Measurements from ENCODE around the gene TRAPPC3.

Gene TRAPPC3

GRCh38 chr1:36096500-36097432 lies 52.5 kb downstream of the TRAPPC3 start:
- Histone ChIP-seq H3K27ac (ENCODE audit: low read length) (no peak overlapping the region), H3K4me2 (ENCODE audit: low read length) (no peak overlapping the region), H3K79me2 (ENCODE audit: low read length) (no peaks in the 10 kb centered on the region), H3K36me3 (replicated peaks; ENCODE audit: low read depth, low read length) (peaks cover 11% of the 10 kb centered on the region), H3K4me3 (ENCODE audit: low read length) (no peak overlapping the region), H3K27me3 (ENCODE audit: low read depth, low read length) (no peaks in the 10 kb centered on the region), H3K4me1 (ENCODE audit: low read length) (peaks cover 3% of the 10 kb centered on the region; the same call in 1 of the 2 replicates), H3K9me3 (ENCODE audit: insufficient read depth, low read length) (no peaks in the 10 kb centered on the region), H3K9ac (ENCODE audit: low read length) (no peak overlapping the region), H2AFZ (ENCODE audit: low read depth, low read length) (no peak overlapping the region), H4K20me1 (ENCODE audit: insufficient read depth, low read length) (no peaks in the 10 kb centered on the region)
- TF ChIP-seq EZH2phosphoT487 (IDR thresholded peaks at IDR 0.05; ENCODE audit: low read depth) = no peak
- TF ChIP-seq, protein P1, sequence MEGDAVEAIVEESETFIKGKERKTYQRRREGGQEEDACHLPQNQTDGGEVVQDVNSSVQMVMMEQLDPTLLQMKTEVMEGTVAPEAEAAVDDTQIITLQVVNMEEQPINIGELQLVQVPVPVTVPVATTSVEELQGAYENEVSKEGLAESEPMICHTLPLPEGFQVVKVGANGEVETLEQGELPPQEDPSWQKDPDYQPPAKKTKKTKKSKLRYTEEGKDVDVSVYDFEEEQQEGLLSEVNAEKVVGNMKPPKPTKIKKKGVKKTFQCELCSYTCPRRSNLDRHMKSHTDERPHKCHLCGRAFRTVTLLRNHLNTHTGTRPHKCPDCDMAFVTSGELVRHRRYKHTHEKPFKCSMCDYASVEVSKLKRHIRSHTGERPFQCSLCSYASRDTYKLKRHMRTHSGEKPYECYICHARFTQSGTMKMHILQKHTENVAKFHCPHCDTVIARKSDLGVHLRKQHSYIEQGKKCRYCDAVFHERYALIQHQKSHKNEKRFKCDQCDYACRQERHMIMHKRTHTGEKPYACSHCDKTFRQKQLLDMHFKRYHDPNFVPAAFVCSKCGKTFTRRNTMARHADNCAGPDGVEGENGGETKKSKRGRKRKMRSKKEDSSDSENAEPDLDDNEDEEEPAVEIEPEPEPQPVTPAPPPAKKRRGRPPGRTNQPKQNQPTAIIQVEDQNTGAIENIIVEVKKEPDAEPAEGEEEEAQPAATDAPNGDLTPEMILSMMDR (IDR thresholded peaks at IDR 0.05; ENCODE audit: low read depth, low read length) = no peak

DNA sequence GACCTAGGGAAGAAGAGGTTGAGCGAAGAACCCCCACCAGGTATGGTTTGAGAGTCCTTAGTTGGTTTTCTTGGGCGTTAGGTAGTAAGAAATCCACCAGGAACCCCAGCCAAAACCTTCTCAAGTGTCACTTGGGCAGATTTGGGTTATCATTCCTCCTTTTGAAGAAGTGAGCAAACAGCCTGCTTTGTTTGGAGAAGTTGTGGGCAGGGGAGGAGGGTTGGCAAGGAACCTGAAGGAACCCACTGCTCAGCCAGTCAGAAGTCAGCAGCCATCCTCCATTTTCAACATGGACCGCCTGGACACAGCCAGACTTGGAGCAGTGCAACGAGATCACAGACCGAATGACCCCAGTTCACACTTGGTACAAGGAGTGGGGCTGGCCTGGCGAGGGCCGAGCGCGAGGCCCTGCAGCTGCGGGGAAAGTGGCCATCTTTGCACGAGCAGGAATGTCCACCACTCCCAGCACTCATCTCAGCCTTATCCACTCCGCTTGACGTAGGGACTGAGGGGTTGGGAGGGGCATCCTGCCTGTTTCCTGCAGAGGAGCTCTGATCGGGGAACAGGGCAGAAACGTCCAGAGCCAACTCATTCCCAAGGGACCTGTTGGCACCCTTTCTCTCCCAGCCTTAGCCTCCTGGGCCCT lies 53.4 kb downstream of the TRAPPC3 start:
- Histone ChIP-seq H3K4me1 (ENCODE audit: low read length) (peaks cover 3% of the 10 kb centered on the region; the same call in 1 of the 2 replicates), H3K9me3 (ENCODE audit: insufficient read depth, low read length) (no peaks in the 10 kb centered on the region), H3K27me3 (ENCODE audit: low read depth, low read length) (no peaks in the 10 kb centered on the region), H3K27ac (ENCODE audit: low read length) (no peak overlapping the region), H3K9ac (ENCODE audit: low read length) (no peak overlapping the region), H3K4me2 (ENCODE audit: low read length) (no peak overlapping the region), H3K36me3 (replicated peaks; ENCODE audit: low read depth, low read length) (peaks cover 11% of the 10 kb centered on the region), H2AFZ (ENCODE audit: low read depth, low read length) (no peak overlapping the region), H3K4me3 (ENCODE audit: low read length) (no peak overlapping the region), H3K79me2 (ENCODE audit: low read length) (no peaks in the 10 kb centered on the region), H4K20me1 (ENCODE audit: insufficient read depth, low read length) (no peaks in the 10 kb centered on the region)
- no peak for TF ChIP-seq EZH2phosphoT487 (IDR thresholded peaks at IDR 0.05; ENCODE audit: low read depth)
- TF ChIP-seq, protein P1 (IDR thresholded peaks at IDR 0.05; ENCODE audit: low read depth, low read length) = no peak

DNA sequence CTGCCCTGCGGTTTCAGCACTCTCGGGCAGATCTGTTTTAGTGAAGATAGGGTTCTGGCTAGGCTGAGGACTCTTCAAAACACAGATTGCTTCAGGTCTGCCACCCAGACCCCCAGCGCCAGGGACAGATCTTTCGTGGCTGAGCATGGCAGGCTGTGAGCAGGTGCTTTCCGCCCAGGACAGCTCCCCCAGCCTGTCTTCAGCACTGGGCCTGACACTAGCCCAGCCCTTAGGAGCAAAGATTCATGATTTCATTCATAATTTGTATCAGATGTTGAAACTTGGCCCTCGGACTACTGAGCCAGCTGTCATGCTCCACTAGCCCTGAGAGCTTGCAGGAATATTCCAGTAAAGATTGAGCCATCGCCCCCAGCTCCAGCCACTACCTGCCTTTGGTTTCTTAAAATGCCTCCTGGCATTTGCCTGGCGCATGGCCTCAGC lies 54.6 kb downstream of the TRAPPC3 start:
- Histone ChIP-seq H3K36me3 (replicated peaks; ENCODE audit: low read depth, low read length) (peaks cover 11% of the 10 kb centered on the region), H2AFZ (ENCODE audit: low read depth, low read length) (no peak overlapping the region), H3K9ac (ENCODE audit: low read length) (no peak overlapping the region), H3K4me1 (ENCODE audit: low read length) (peaks cover under 1% of the 10 kb centered on the region; the same call in 1 of the 2 replicates), H3K9me3 (ENCODE audit: insufficient read depth, low read length) (no peaks in the 10 kb centered on the region), H4K20me1 (ENCODE audit: insufficient read depth, low read length) (no peaks in the 10 kb centered on the region), H3K4me2 (ENCODE audit: low read length) (no peak overlapping the region), H3K27ac (ENCODE audit: low read length) (no peak overlapping the region), H3K79me2 (ENCODE audit: low read length) (peaks cover 7% of the 10 kb centered on the region), H3K4me3 (ENCODE audit: low read length) (no peak overlapping the region), H3K27me3 (ENCODE audit: low read depth, low read length) (no peaks in the 10 kb centered on the region)
- TF ChIP-seq, protein P1 (IDR thresholded peaks at IDR 0.05; ENCODE audit: low read depth, low read length) = no peak
- TF ChIP-seq EZH2phosphoT487 (IDR thresholded peaks at IDR 0.05; ENCODE audit: low read depth) = no peak

DNA sequence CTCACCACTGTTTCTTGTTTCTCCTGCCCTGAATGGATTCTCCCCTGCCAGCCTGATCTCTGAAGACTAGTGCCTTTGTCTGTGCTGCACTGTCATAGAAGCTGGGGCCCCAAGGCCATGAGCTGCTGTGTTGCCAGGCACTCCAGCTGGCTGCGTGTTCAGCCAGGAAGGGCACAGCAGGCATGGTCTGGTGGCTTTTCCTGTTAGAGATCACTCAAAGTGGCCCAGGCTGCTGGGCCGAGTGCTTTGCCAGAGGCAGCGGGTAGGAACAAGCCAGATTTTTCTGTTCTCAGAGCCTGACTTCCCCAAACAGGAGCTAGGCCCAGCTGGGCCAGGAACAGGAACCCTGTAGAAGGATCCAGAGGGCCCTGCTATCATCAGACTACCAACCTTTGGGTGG lies 55.4 kb downstream of the TRAPPC3 start:
- Histone ChIP-seq H3K4me1 (ENCODE audit: low read length) (no peaks in the 10 kb centered on the region), H4K20me1 (ENCODE audit: insufficient read depth, low read length) (no peaks in the 10 kb centered on the region), H3K4me3 (ENCODE audit: low read length) (no peak overlapping the region), H3K27me3 (ENCODE audit: low read depth, low read length) (no peaks in the 10 kb centered on the region), H3K9ac (ENCODE audit: low read length) (no peak overlapping the region), H3K27ac (ENCODE audit: low read length) (no peak overlapping the region), H3K79me2 (ENCODE audit: low read length) (peaks cover 14% of the 10 kb centered on the region), H3K36me3 (replicated peaks; ENCODE audit: low read depth, low read length) (peaks cover 11% of the 10 kb centered on the region), H3K9me3 (ENCODE audit: insufficient read depth, low read length) (no peaks in the 10 kb centered on the region), H2AFZ (ENCODE audit: low read depth, low read length) (no peak overlapping the region), H3K4me2 (ENCODE audit: low read length) (no peak overlapping the region)
- TF ChIP-seq EZH2phosphoT487 (IDR thresholded peaks at IDR 0.05; ENCODE audit: low read depth) = no peak
- TF ChIP-seq, protein P1 (IDR thresholded peaks at IDR 0.05; ENCODE audit: low read depth, low read length) = no peak

Measured in OCI-LY3 (cell line).